ENCODE measurements around the gene SLC6A11. TPM values are rescaled to one million over a fixed set of nuclear protein-coding genes. Genes with fewer than 3 reads are reported as not detected.

SLC6A11 gene
- total RNA-seq, 1 experiment from 2014 or later: not detected

- Histone ChIP-seq H3K4me1 (replicated peaks; ENCODE audit: insufficient read depth) (peaks cover 5% of the 10 kb centered on the region; the same call in 1 of the 2 replicates), H3K9me3 (ENCODE audit: insufficient read depth, low read depth) (no peaks in the 10 kb centered on the region), H3K4me3 (no peak overlapping the region), H4K20me1 (ENCODE audit: insufficient read depth) (no peaks in the 10 kb centered on the region), H3K4me2 (peak overlapping the region; percentile 19), H3K27ac (no peak overlapping the region), H3K27me3 (ENCODE audit: insufficient read depth, low read depth) (peaks cover 74% of the 10 kb centered on the region), H3K9me2 (ENCODE audit: insufficient read depth) (no peaks in the 10 kb centered on the region), H3K36me3 (ENCODE audit: low read depth) (no peaks in the 10 kb centered on the region), H3K79me2 (ENCODE audit: low read depth) (no peaks in the 10 kb centered on the region), H3F3A (ENCODE audit: insufficient read depth, low read depth) (no peaks in the 10 kb centered on the region), H2AFZ (no peak overlapping the region)
- TF ChIP-seq CTCF (conservative IDR thresholded peaks at IDR 0.05) (no peak), EZH2 (IDR thresholded peaks at IDR 0.05; ENCODE audit: low read depth) (no peak)
- ChIA-PET CTCF (no interaction called here), POLR2A (ENCODE audit: unreplicated experiment) (no interaction called here)
- intact Hi-C loops (cut with micrococcal nuclease; ENCODE audit: unreplicated experiment): no loop called here
- BruUV-seq (replicated peaks): no TSS peak
- DNase-seq: peak in 1 of 2 experiments; percentile 63
These were observed 166.8 kb downstream of the SLC6A11 start for GRCh38 chr3:10982782-10983181.

- Histone ChIP-seq H3K36me3 (ENCODE audit: low read depth) (no peaks in the 10 kb centered on the region), H2AFZ (no peak overlapping the region), H3F3A (ENCODE audit: insufficient read depth, low read depth) (no peaks in the 10 kb centered on the region), H3K4me1 (replicated peaks; ENCODE audit: insufficient read depth) (peaks cover 5% of the 10 kb centered on the region; the same call in 1 of the 2 replicates), H3K9me2 (ENCODE audit: insufficient read depth) (no peaks in the 10 kb centered on the region), H3K27ac (no peak overlapping the region), H4K20me1 (ENCODE audit: insufficient read depth) (no peaks in the 10 kb centered on the region), H3K4me3 (no peak overlapping the region), H3K9me3 (ENCODE audit: insufficient read depth, low read depth) (no peaks in the 10 kb centered on the region), H3K79me2 (ENCODE audit: low read depth) (no peaks in the 10 kb centered on the region), H3K27me3 (ENCODE audit: insufficient read depth, low read depth) (peaks cover 74% of the 10 kb centered on the region), H3K4me2 (peak overlapping the region; percentile 19)
- no TSS peak for BruUV-seq (replicated peaks)
- POLR2A ChIA-PET (ENCODE audit: unreplicated experiment): no interaction called here
- peak in 1 of 2 experiments; percentile 24 for DNase-seq
- TF ChIP-seq EZH2 (IDR thresholded peaks at IDR 0.05; ENCODE audit: low read depth) (no peak), CTCF (conservative IDR thresholded peaks at IDR 0.05) (peak; percentile 87)
- CTCF ChIA-PET: no interaction called here
- intact Hi-C loops (cut with micrococcal nuclease; ENCODE audit: unreplicated experiment): no loop called here
These were observed 167.3 kb downstream of the SLC6A11 start for GRCh38 chr3:10983219-10983916.

- peaks cover 5% of the 10 kb centered on the region; the same call in 1 of the 2 replicates for H3K4me1 ChIP-seq (replicated peaks; ENCODE audit: insufficient read depth)
- CTCF ChIA-PET: interaction anchor here (0.7 kb wide), 1 partner anchor 46 kb away, joined by 3 read pairs; no protein-coding TSS in a partner anchor
- H4K20me1 ChIP-seq (ENCODE audit: insufficient read depth): no peaks in the 10 kb centered on the region
- no peaks in the 10 kb centered on the region for H3K9me3 ChIP-seq (ENCODE audit: insufficient read depth, low read depth)
- H3K27ac ChIP-seq: no peak overlapping the region
- no peak overlapping the region for H3K4me2 ChIP-seq
- no TSS peak for BruUV-seq (replicated peaks)
- intact Hi-C loops (cut with micrococcal nuclease; ENCODE audit: unreplicated experiment): no loop called here
- H3K36me3 ChIP-seq (ENCODE audit: low read depth): no peaks in the 10 kb centered on the region
- no peak overlapping the region for H3K4me3 ChIP-seq
- TF ChIP-seq CTCF (conservative IDR thresholded peaks at IDR 0.05) (no peak), EZH2 (IDR thresholded peaks at IDR 0.05; ENCODE audit: low read depth) (no peak)
- H3F3A ChIP-seq (ENCODE audit: insufficient read depth, low read depth): no peaks in the 10 kb centered on the region
- H2AFZ ChIP-seq: no peak overlapping the region
- no peak for DNase-seq
- H3K79me2 ChIP-seq (ENCODE audit: low read depth): no peaks in the 10 kb centered on the region
- no peaks in the 10 kb centered on the region for H3K9me2 ChIP-seq (ENCODE audit: insufficient read depth)
- POLR2A ChIA-PET (ENCODE audit: unreplicated experiment): no interaction called here
- H3K27me3 ChIP-seq (ENCODE audit: insufficient read depth, low read depth): peaks cover 77% of the 10 kb centered on the region
These were observed 168.4 kb downstream of the SLC6A11 start for GRCh38 chr3:10984371-10984896.
